T47D (cell line): ENCODE results near the gene ZCCHC7.

Source experiments
- DNase-seq, 2 experiments: peaks; one replicate each; pipeline versions ENCODE4 v3.0.0 to v3.0.0-alpha.2; 2011 to 2012; ENCODE audit warnings: low read depth in 1 of 2, low spot score in 1 of 2
- JUND ChIP-seq: IDR thresholded peaks from 2 replicates; pipeline ENCODE4 v1.6.1; 2012; ENCODE audit warnings: low read depth
- in situ Hi-C: cut with HindIII; loops from 2 replicates; pipeline ENCODE4 v1.10.0; 2016; ENCODE audit warnings: low sequenced_read_pairs, low pct_unique_long_range_greater_than_20kb

The ZCCHC7 gene

DNA sequence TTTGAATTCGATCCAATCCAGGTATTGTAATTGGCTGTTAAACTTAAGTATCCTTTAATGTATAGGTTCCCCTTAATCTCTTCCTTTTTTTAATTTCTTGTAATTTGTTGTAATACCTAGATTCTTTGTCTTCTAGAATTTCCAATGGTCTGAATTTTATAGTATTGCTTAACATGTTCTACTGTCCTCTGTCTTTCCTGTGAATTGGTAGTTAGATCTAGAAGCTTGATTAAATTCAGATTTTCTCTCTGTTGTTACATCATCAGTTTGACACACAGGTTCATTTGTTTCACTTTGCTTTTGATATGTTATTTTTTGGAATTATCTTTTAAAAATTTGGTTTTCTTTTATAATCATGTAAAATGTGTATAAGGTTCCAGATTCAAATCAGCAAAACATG lies 13.8 kb downstream of the ZCCHC7 start:
- in situ Hi-C loops = no loop called here
- TF ChIP-seq JUND = no peak

GRCh38 chr9:37141015-37141414 lies 20.6 kb downstream of the ZCCHC7 start:
- DNase-seq = no peak
- in situ Hi-C loops = no loop called here
- no peak for TF ChIP-seq JUND

More for the DNA sequence above, 13.8 kb downstream of the ZCCHC7 start:
- DNase-seq = no peak

- no peak for TF ChIP-seq JUND
- in situ Hi-C loops = no loop called here
- no peak for DNase-seq
Observed at GRCh38 chr9:37144762-37145161, 24.4 kb downstream of the ZCCHC7 start.

DNA sequence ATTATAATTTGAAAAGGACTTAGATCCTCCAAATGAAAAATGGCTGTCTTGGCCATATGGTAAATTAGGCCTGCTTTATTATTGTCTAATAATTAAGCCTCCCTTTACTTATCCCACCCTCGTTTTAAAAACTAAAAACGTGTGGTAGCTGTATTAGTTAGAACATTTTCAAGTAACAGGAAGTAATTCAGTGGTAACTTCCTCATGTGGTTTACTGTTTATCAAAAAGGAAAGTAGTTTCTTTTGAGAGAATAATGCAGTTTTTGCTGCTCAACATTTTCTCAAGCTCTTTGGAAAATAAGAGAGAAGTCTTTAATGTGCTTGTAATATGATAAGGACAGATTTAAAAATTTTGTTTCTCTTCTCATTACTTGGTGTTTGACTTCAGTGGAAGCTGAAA lies 26.0 kb downstream of the ZCCHC7 start:
- in situ Hi-C loops = no loop called here
- no peak for TF ChIP-seq JUND
- DNase-seq = no peak

- TF ChIP-seq JUND = no peak
Observed at GRCh38 chr9:37148181-37148580, 27.8 kb downstream of the ZCCHC7 start.

GRCh38 chr9:37149666-37150308 lies 29.4 kb downstream of the ZCCHC7 start:
- in situ Hi-C loops = no loop called here
- TF ChIP-seq JUND = no peak
- no peak for DNase-seq

More at GRCh38 chr9:37148181-37148580, 27.8 kb downstream of the ZCCHC7 start:
- no peak for DNase-seq
- in situ Hi-C loops = no loop called here

GRCh38 chr9:37150415-37150814 lies 30.0 kb downstream of the ZCCHC7 start:
- in situ Hi-C loops = no loop called here
- TF ChIP-seq JUND = no peak
- DNase-seq = no peak

DNA sequence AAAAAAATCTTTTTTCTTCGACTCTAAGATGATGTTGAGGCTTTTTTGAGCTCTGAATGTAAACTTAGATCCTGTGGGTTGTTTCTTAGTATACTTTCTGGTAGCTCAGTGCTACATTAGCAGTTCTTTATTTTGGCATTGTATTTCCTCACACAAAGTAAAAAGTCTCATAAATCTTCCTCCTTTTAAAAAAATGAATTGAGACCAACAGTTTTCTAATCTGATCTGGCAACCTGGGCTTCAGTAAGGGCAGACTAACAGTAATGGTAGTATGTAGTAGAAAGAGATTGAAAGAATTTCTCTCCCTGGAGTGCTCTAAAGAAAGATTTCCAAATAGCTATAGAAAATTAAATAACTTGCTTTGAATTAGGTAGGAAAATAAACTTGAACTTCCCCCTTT lies 31.4 kb downstream of the ZCCHC7 start:
- in situ Hi-C loops = no loop called here
- DNase-seq = no peak
- TF ChIP-seq JUND = no peak

DNA sequence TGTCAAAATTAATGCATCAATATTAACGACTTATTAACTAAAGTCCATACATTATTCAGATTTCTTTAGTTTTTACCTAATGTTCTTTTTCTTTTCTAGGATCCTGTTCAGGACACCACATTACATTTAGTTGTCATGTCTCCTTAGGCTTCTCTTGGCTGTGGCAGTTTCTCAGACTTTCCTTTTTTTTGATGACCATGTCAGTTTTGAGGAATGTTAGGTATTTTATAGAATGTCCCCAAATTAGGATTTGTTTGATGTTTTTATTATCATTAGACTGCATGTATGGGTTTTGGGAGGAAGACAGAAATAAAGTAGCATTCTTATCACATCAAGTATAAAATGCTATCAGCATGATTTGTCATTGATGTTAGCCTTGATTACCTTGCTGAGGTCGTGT lies 32.0 kb downstream of the ZCCHC7 start:
- DNase-seq = no peak
- in situ Hi-C loops = no loop called here
- TF ChIP-seq JUND = no peak

DNA sequence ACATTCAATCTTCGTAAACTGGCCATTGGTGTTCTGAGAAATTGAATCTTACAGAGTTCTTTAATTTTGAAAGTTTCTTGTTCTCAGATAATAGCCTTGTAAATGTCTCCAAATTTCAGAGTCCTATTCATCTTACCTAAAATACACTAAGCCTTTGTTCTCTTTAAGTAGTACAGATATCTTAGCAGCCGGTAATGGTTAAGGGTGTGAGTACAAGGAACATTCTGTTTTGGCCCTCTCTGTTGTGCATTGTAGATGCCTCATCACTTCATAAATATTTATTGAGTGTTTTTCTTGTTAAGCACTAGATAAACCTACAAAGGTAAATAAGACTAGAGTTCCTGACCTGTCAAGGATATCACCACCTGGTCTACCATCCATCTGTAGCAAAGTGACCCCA lies 35.2 kb downstream of the ZCCHC7 start:
- in situ Hi-C loops = no loop called here
- TF ChIP-seq JUND = no peak
- no peak for DNase-seq

GRCh38 chr9:37156205-37156604 lies 35.8 kb downstream of the ZCCHC7 start:
- in situ Hi-C loops = no loop called here
- DNase-seq = no peak
- TF ChIP-seq JUND = no peak

DNA sequence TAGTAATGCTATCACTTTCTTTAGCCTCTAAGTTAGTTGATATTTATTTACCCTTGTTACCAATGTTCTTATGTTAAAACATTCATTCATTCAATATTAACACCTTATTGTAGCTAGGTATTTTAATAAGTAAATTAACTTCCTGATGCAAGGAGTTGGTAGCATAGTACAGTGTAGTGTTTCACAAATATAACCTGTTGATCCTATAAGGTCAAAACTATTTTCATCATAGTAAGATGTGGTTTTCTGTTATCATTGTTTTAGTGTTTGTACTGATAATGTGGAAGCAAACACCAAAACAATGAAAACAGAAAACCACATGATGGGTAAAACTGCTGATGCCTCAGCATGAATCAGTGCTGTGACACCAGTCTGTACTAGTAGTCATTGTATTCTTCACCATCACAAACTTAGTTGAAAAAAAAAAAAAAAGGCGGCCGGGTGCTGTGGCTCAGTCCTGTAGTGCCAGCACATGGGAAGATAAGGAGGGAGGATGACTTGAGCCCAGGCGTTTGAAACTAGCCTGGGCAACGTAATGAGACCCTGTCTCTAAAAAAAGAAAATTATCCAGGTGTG lies 36.5 kb downstream of the ZCCHC7 start:
- no peak for TF ChIP-seq JUND
- in situ Hi-C loops = no loop called here
- no peak for DNase-seq

GRCh38 chr9:37157726-37158377 lies 37.5 kb downstream of the ZCCHC7 start:
- DNase-seq = no peak
- in situ Hi-C loops = no loop called here

More at GRCh38 chr9:37157726-37158377, 37.5 kb downstream of the ZCCHC7 start:
- TF ChIP-seq JUND = no peak
